ENCODE measurements around the gene ZNF816.
A peak's percentile ranks its signal among the peaks of the same experiment; 100 is the strongest.
"Not testable (repeated sequence)": the region's sequence is repeated elsewhere in the genome, so short reads cannot be mapped to it uniquely, and the experiment has no call there.

The ZNF816 gene

GRCh38 chr19:52923778-52924593, 38.7 kb downstream of the ZNF816 start:
- no peak overlapping the region for H3K4me3 ChIP-seq (ENCODE audit: low read depth, low read length)
- TF ChIP-seq CTCF (IDR thresholded peaks at IDR 0.05; ENCODE audit: borderline replicate concordance, insufficient read depth, low read depth, low read length): no peak

GRCh38 chr19:52922841-52923777, 39.6 kb downstream of the ZNF816 start, which contains the start of gene ZNF888:
ZNF888 (minus strand) TSS chr19:52923428; CDS start chr19:52917873, 5,555 bp downstream.
- no peak for TF ChIP-seq CTCF (IDR thresholded peaks at IDR 0.05; ENCODE audit: borderline replicate concordance, insufficient read depth, low read depth, low read length)
- H3K4me3 ChIP-seq (ENCODE audit: low read depth, low read length): peak within 1 kb of the TSS; percentile 72

- TF ChIP-seq CTCF (IDR thresholded peaks at IDR 0.05; ENCODE audit: borderline replicate concordance, insufficient read depth, low read depth, low read length): no peak
- H3K4me3 ChIP-seq (ENCODE audit: low read depth, low read length): no peak overlapping the region
Measured at GRCh38 chr19:52917531-52917930, 45.1 kb downstream of the ZNF816 start.

GRCh38 chr19:52910648-52911047, 52.0 kb downstream of the ZNF816 start:
- H3K4me3 ChIP-seq (ENCODE audit: low read depth, low read length): no peak overlapping the region
- TF ChIP-seq CTCF (IDR thresholded peaks at IDR 0.05; ENCODE audit: borderline replicate concordance, insufficient read depth, low read depth, low read length): no peak

- not testable (repeated sequence) for H3K4me3 ChIP-seq (ENCODE audit: low read depth, low read length)
Measured at GRCh38 chr19:52904052-52904780, 58.5 kb downstream of the ZNF816 start.

GRCh38 chr19:52901842-52902241, 60.8 kb downstream of the ZNF816 start:
- no peak for TF ChIP-seq CTCF (IDR thresholded peaks at IDR 0.05; ENCODE audit: borderline replicate concordance, insufficient read depth, low read depth, low read length)
- H3K4me3 ChIP-seq (ENCODE audit: low read depth, low read length): no peak overlapping the region

All from GM12875 (cell line).